Adrenal gland (tissue), 5 donors: ENCODE results near the gene TCP11L2.

Source experiments
- POLR2A ChIP-seq, 2 donors: fragments of 450-650 bp; IDR thresholded peaks; one replicate each; pipeline ENCODE4 v1.6.1; 2017; ENCODE audit warnings: antibody characterized with exemption in 2 of 2, mild to moderate bottlenecking in 2 of 2, moderate library complexity in 1 of 2
- TF ChIP-seq, protein P1 (sequence below), 6 experiments: fragments of 450-650 bp in 4 of 6; fragments of 200-600 bp in 2 of 6; sonication (generic) in 1 of 6; IDR thresholded peaks; 1 replicate in 5 of 6; 2 replicates in 1 of 6; pipeline versions ENCODE4 v1.5.1 to v1.8.0; 2016 to 2021; ENCODE audit warnings: antibody characterized with exemption in 6 of 6, mild to moderate bottlenecking in 2 of 6, moderate library complexity in 1 of 6
- donor health status: DM: no; HTN: no; CAD: no.

DNA sequence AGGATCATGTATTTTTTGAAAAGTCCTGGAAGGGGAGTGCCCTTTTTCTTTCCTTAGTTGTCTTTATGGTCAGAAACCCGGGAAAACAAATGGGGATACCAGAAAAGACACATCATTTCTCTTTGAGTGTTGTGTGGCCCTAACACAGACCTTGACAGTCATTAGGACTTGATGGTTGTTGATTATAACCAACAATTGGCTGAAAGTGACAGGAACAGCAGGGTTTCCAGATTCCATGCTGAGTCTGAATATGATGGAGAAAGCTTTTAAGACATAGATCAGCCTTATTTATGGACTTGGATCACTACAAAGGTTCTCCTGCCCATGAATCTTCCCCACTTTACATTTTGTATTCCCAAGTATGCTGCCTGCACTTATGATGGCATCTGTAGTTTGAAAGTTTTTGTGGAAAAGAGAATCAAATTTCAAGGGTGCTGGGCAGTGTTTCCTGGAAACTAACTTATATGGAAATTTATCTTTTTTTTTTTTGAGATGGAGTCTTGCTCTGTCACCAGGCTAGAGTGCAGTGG lies 85.4 kb downstream of the TCP11L2 start:
- TF ChIP-seq, protein P1, sequence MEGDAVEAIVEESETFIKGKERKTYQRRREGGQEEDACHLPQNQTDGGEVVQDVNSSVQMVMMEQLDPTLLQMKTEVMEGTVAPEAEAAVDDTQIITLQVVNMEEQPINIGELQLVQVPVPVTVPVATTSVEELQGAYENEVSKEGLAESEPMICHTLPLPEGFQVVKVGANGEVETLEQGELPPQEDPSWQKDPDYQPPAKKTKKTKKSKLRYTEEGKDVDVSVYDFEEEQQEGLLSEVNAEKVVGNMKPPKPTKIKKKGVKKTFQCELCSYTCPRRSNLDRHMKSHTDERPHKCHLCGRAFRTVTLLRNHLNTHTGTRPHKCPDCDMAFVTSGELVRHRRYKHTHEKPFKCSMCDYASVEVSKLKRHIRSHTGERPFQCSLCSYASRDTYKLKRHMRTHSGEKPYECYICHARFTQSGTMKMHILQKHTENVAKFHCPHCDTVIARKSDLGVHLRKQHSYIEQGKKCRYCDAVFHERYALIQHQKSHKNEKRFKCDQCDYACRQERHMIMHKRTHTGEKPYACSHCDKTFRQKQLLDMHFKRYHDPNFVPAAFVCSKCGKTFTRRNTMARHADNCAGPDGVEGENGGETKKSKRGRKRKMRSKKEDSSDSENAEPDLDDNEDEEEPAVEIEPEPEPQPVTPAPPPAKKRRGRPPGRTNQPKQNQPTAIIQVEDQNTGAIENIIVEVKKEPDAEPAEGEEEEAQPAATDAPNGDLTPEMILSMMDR (IDR thresholded peaks at IDR 0.05), result no peak
- TF ChIP-seq POLR2A (IDR thresholded peaks at IDR 0.05), result no peak
